NCI-H1105 treated with DMSO at 0.1 percent for 48 hours (cell line): Measurements from ENCODE around the gene PCDHA6.
"Not testable (repeated sequence)": the region's sequence is repeated elsewhere in the genome, so short reads cannot be mapped to it uniquely, and the experiment has no call there.

Experiments used
- DNase-seq: peaks from one replicate; lab custom pipeline; 2025; lab: John Stamatoyannopoulos, UW

The PCDHA6 gene

DNA sequence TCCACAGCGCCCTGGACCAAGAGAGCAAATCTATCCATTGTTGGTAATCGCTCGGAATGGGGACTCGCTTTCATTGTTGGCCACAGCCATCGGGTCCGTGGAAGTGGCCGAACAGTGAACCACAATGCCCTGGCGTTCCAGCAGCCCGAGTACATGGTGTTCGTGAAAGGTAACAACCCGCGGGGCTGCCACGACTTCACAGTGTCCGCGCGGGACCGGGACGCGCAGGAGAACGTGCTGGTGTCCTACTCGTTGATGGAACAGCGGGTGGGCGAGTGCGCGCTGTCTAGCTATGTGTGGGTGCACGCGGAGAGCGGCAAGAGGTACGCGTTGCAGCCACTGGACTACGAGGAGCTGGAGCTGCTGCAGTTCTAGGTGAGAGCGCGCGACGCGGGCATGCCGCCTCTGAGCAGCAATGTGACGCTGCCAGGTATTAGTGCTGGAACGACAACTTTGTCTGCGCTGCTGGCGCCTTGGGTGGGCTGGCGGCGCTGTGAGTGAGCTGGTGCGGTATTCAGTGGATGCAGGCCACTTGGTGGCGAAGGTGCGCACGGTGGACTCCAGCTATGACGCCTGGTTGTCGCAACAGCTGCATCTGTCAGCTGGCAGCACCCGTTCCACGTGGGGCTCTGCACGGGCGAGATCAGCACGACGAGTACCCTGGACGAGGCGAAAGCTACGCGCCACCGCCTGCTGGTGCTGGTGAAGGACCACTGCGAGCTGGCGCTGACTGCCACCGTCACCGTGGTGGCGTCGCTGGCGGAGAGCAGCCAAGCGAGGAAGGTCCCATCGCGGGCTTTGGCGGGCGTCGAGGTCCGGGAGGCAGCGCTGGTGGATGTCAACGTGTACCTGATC, 34.9 kb downstream of the PCDHA6 start:
- DNase-seq, result no peak

DNA sequence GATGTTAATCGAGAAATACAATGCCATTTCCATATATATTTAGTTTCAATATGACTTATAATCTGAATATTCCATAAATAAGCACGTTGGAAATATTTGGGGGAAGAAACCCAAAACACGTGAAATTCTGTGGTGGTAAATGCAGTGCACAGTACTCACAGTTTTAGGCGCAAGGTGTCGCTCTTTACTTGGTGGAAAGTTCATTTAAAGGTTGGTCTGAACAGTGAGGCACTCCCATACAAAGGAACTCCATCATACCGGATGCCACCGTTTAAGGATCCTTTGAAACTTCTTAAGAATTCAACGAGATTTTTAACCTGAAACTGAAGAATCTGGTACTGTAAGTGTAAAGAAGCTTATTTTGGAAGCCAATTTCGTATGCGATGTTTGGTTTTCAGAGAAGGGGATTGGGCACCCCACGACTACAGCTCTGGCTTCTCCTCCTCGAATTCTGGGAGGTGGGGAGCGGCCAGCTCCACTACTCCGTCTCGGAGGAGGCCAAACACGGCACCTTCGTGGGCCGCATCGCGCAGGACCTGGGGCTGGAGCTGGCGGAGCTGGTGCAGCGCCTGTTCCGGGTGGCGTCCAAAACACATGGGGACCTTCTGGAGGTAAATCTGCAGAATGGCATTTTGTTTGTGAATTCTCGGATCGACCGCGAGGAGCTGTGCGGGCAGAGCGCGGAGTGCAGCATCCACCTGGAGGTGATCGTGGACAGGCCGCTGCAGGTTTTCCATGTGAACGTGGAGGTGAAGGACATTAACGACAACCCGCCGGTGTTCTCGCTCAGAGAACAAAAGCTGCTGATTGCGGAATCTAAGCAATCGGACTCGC, 41.2 kb downstream of the PCDHA6 start, which contains the start of gene PCDHA11:
Gene PCDHA11 (plus strand): TSS at position 237 of the 834 bp plus-strand sequence. CDS start 147 bp downstream, at position 384.
- no peak for DNase-seq

DNA sequence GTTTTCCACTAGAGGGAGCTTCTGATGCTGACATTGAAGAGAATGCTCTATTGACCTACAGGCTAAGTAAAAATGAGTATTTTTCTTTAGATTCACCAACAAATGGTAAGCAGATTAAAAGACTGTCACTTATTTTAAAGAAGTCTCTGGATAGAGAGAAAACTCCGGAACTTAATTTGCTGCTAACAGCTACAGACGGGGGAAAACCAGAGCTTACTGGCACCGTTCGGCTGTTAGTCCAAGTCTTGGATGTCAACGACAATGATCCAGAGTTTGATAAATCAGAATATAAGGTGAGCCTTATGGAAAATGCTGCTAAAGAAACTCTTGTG, 41.8 kb downstream of the PCDHA6 start:
- no peak for DNase-seq

DNA sequence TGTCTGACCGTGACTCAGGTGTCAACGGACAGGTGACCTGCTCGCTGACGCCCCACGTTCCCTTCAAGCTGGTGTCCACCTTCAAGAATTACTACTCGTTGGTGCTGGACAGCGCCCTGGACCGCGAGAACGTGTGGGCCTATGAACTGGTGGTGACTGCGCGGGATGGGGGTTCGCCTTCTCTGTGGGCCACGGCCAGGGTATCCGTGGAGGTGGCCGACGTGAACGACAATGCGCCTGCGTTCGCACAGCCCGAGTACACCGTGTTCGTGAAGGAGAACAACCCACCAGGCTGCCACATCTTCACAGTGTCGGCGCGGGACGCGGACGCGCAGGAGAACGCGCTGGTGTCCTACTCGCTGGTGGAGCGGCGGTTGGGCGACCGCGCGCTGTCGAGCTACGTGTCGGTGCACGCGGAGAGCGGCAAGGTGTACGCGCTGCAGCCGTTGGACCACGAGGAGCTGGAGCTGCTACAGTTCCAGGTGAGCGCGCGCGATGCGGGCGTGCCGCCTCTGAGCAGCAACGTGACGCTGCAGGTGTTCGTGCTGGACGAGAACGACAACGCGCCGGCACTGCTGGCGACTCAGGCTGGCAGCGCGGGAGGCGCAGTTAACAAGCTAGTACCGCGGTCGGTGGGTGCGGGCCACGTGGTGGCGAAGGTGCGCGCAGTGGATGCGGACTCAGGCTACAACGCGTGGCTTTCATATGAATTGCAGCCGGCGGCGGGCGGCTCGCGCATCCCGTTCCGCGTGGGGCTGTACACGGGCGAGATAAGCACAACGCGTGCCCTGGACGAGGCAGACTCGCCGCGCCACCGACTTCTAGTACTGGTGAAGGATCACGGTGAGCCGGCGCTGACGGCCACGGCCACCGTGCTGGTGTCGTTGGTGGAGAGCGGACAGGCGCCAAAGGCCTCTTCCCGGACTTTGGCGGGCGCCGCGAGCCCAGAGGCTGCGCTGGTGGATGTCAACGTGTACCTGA, 42.8 kb downstream of the PCDHA6 start:
- DNase-seq, result no peak

DNA sequence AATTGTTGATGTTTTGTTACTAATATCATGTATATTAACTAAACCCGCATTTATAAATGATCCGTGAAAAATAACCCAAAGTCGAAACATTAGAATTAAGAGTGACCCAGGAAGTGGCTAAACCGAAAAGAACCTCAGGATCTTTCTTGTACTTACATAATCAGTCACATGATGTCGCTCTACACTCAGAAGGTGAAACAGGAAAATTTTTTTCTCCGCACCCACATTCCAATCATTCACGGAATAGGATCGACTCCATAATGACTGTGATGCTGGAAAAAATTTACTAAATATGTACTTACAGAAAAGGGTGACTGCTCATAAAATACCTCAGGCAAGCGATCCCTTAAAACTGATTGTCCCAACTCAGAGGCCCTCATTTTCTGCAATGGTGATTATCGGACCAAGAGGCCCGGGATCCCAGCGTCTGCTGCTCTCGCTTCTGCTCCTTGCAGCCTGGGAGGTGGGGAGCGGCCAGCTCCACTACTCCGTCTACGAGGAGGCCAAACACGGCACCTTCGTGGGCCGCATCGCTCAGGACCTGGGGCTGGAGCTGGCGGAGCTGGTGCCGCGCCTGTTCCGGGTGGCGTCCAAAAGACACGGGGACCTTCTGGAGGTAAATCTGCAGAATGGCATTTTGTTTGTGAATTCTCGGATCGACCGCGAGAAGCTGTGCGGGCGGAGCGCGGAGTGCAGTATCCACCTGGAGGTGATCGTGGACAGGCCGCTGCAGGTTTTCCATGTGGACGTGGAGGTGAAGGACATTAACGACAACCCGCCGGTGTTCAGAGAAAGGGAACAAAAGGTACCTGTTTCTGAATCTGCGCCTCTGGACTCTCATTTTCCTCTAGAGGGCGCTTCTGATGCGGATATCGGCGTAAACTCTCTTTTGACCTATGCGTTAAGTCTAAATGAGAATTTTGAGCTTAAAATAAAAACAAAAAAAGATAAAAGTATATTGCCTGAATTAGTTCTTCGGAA, 47.6 kb downstream of the PCDHA6 start, which contains the start of gene PCDHA12:
Gene PCDHA12 (plus strand): TSS at position 224 of the 981 bp plus-strand sequence. CDS start 165 bp downstream, at position 389.
- DNase-seq, result no peak

DNA sequence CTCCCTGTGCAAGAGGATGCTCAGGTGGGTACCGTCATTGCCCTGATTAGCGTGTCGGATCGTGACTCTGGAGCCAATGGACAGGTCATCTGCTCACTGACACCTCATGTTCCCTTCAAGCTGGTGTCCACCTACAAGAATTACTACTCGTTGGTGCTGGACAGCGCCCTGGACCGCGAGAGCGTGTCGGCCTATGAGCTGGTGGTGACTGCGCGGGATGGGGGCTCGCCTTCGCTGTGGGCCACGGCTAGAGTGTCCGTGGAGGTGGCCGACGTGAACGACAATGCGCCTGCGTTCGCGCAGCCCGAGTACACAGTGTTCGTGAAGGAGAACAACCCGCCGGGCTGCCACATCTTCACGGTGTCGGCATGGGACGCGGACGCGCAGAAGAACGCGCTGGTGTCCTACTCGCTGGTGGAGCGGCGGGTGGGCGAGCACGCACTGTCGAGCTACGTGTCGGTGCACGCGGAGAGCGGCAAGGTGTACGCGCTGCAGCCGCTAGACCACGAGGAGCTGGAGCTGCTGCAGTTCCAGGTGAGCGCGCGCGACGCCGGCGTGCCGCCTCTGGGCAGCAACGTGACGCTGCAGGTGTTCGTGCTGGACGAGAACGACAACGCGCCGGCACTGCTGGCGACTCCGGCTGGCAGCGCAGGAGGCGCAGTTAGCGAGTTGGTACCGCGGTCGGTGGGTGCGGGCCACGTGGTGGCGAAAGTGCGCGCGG, 48.9 kb downstream of the PCDHA6 start:
- DNase-seq, result not testable (repeated sequence)

DNA sequence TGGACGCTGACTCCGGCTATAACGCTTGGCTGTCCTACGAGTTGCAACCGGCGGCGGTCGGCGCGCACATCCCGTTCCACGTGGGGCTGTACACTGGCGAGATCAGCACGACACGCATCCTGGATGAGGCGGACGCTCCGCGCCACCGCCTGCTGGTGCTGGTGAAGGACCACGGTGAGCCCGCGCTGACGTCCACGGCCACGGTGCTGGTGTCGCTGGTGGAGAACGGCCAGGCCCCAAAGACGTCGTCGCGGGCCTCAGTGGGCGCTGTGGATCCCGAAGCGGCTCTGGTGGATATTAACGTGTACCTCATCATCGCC, 49.5 kb downstream of the PCDHA6 start:
- no peak for DNase-seq
